Karpas-422 (cell line): ENCODE results near the gene FAM185A. TPM values are rescaled to one million over a fixed set of nuclear protein-coding genes. Genes with fewer than 3 reads are reported as not detected.

Experiments
- DNase-seq: peaks from one replicate; pipeline ENCODE4 v3.0.0-alpha.2; 2015
- H2AFZ ChIP-seq: fragments of 200-600 bp; sonication (generic); 2 replicates; pipeline ENCODE4 v1.6.1; 2014; ENCODE audit warnings: antibody characterized with exemption, low read length, mixed read lengths
- H3K27ac ChIP-seq: fragments of 200-600 bp; sonication (generic); 2 replicates; pipeline ENCODE4 v1.5.1; 2014; ENCODE audit warnings: mild to moderate bottlenecking, low read length, moderate library complexity
- H3K27me3 ChIP-seq: fragments of 200-600 bp; sonication (generic); 2 replicates; pipeline ENCODE4 v1.6.1; 2014; ENCODE audit warnings: low read length, mixed read lengths
- H3K36me3 ChIP-seq: fragments of 200-600 bp; sonication (generic); 2 replicates; pipeline ENCODE4 v1.6.1; 2014; ENCODE audit warnings: low read length, mixed read lengths; ENCODE audit not compliant: insufficient read depth
- H3K4me1 ChIP-seq: fragments of 200-600 bp; sonication (generic); 2 replicates; pipeline ENCODE4 v1.6.1; 2014; ENCODE audit warnings: mild to moderate bottlenecking, low read length, mixed read lengths
- H3K4me2 ChIP-seq: fragments of 200-600 bp; sonication (generic); 2 replicates; pipeline ENCODE4 v1.6.1; 2014; ENCODE audit warnings: low read length, low read depth, mild to moderate bottlenecking; ENCODE audit not compliant: poor library complexity, severe bottlenecking
- H3K4me3 ChIP-seq: fragments of 200-600 bp; sonication (generic); 2 replicates; pipeline ENCODE4 v1.5.1; 2014; ENCODE audit warnings: mild to moderate bottlenecking, antibody characterized with exemption, low read length, mixed read lengths
- H3K79me2 ChIP-seq: fragments of 200-600 bp; sonication (generic); 2 replicates; pipeline ENCODE4 v1.6.1; 2014; ENCODE audit warnings: mild to moderate bottlenecking, low read length, mixed read lengths
- H3K9ac ChIP-seq: fragments of 200-600 bp; sonication (generic); 2 replicates; pipeline ENCODE4 v1.6.0; 2014; ENCODE audit warnings: low read length
- H3K9me2 ChIP-seq: fragments of 200-600 bp; sonication (generic), shearing (Covaris generic); replicated peaks from 2 replicates; pipeline ENCODE4 v1.6.0; 2014; ENCODE audit warnings: mild to moderate bottlenecking, low read length, moderate library complexity; ENCODE audit not compliant: insufficient read depth
- H3K9me3 ChIP-seq: fragments of 300-700, 200-600 bp; sonication (generic); 2 replicates; pipeline ENCODE4 v1.6.1; 2014; ENCODE audit warnings: low read length, mixed read lengths
- H4K20me1 ChIP-seq: fragments of 200-600 bp; sonication (generic); 2 replicates; pipeline ENCODE4 v1.6.1; 2014; ENCODE audit warnings: mild to moderate bottlenecking, antibody characterized with exemption, low read length, low read depth; ENCODE audit not compliant: insufficient read depth
- total RNA-seq: library from RNA; depleted of rRNA; stranded (reverse); fragments of >200 nt; shearing (Covaris generic); gene quantifications from 2 replicates; pipeline ENCODE4 v1.2.3, GENCODE V29; 2014; ENCODE audit warnings: low replicate concordance

Gene FAM185A
- total RNA-seq, 1 experiment from 2014 or later: 3.5 TPM

GRCh38 chr7:102840404-102840803 lies 91.6 kb downstream of the FAM185A start:
- Histone ChIP-seq H2AFZ (no peak overlapping the region), H3K79me2 (no peaks in the 10 kb centered on the region), H3K4me2 (no peak overlapping the region), H3K9ac (no peak overlapping the region), H3K4me1 (no peaks in the 10 kb centered on the region), H3K27ac (no peak overlapping the region), H3K36me3 (no peaks in the 10 kb centered on the region), H3K27me3 (no peaks in the 10 kb centered on the region), H3K9me3 (no peaks in the 10 kb centered on the region), H3K9me2 (no peaks in the 10 kb centered on the region), H3K4me3 (no peak overlapping the region), H4K20me1 (no peaks in the 10 kb centered on the region)
- no peak for DNase-seq

- Histone ChIP-seq H3K27ac (no peak overlapping the region), H3K4me3 (no peak overlapping the region), H4K20me1 (no peaks in the 10 kb centered on the region), H3K9me2 (no peaks in the 10 kb centered on the region), H3K27me3 (no peaks in the 10 kb centered on the region), H3K4me1 (no peaks in the 10 kb centered on the region), H3K9ac (no peak overlapping the region), H3K9me3 (no peaks in the 10 kb centered on the region), H3K79me2 (no peaks in the 10 kb centered on the region), H2AFZ (no peak overlapping the region), H3K4me2 (no peak overlapping the region), H3K36me3 (no peaks in the 10 kb centered on the region)
- DNase-seq: no peak
Measured at GRCh38 chr7:102841290-102841689, 92.5 kb downstream of the FAM185A start.

GRCh38 chr7:102842284-102842683 lies 93.5 kb downstream of the FAM185A start:
- no peak overlapping the region for H3K4me2 ChIP-seq
- H3K79me2 ChIP-seq: no peaks in the 10 kb centered on the region
- no peaks in the 10 kb centered on the region for H4K20me1 ChIP-seq
- no peak for DNase-seq
- H2AFZ ChIP-seq: no peak overlapping the region
- no peaks in the 10 kb centered on the region for H3K9me3 ChIP-seq
- no peaks in the 10 kb centered on the region for H3K4me1 ChIP-seq
- H3K9ac ChIP-seq: no peak overlapping the region
- H3K36me3 ChIP-seq: no peaks in the 10 kb centered on the region
- H3K4me3 ChIP-seq: no peak overlapping the region
- H3K27ac ChIP-seq: no peak overlapping the region
- no peaks in the 10 kb centered on the region for H3K9me2 ChIP-seq
- H3K27me3 ChIP-seq: no peaks in the 10 kb centered on the region

- Histone ChIP-seq H3K9me3 (no peaks in the 10 kb centered on the region), H3K4me1 (no peaks in the 10 kb centered on the region), H3K36me3 (no peaks in the 10 kb centered on the region), H3K9me2 (no peaks in the 10 kb centered on the region), H3K79me2 (no peaks in the 10 kb centered on the region), H3K27me3 (no peaks in the 10 kb centered on the region), H3K4me3 (no peak overlapping the region), H4K20me1 (no peaks in the 10 kb centered on the region), H3K4me2 (no peak overlapping the region), H2AFZ (no peak overlapping the region), H3K9ac (no peak overlapping the region), H3K27ac (no peak overlapping the region)
- no peak for DNase-seq
Measured at GRCh38 chr7:102843850-102844249, 95.1 kb downstream of the FAM185A start.

- no peaks in the 10 kb centered on the region for H3K9me3 ChIP-seq
- no peak for DNase-seq
Measured at GRCh38 chr7:102845346-102845745, 96.5 kb downstream of the FAM185A start.

GRCh38 chr7:102849079-102849478 lies 100.3 kb downstream of the FAM185A start:
- no peaks in the 10 kb centered on the region for H3K36me3 ChIP-seq
- no peak overlapping the region for H3K4me3 ChIP-seq
- DNase-seq: no peak
- H3K9ac ChIP-seq: no peak overlapping the region
- H3K27ac ChIP-seq: no peak overlapping the region
- H3K4me2 ChIP-seq: no peak overlapping the region
- H3K4me1 ChIP-seq: no peaks in the 10 kb centered on the region
- H3K9me3 ChIP-seq: no peaks in the 10 kb centered on the region
- no peaks in the 10 kb centered on the region for H3K79me2 ChIP-seq
- H4K20me1 ChIP-seq: no peaks in the 10 kb centered on the region
- H3K9me2 ChIP-seq: no peaks in the 10 kb centered on the region
- no peak overlapping the region for H2AFZ ChIP-seq
- H3K27me3 ChIP-seq: no peaks in the 10 kb centered on the region

More at GRCh38 chr7:102845346-102845745, 96.5 kb downstream of the FAM185A start:
- Histone ChIP-seq H3K4me1 (no peaks in the 10 kb centered on the region), H3K27me3 (no peaks in the 10 kb centered on the region), H3K27ac (no peak overlapping the region), H3K36me3 (no peaks in the 10 kb centered on the region), H2AFZ (no peak overlapping the region), H4K20me1 (no peaks in the 10 kb centered on the region), H3K4me2 (no peak overlapping the region), H3K79me2 (no peaks in the 10 kb centered on the region), H3K9ac (no peak overlapping the region), H3K4me3 (no peak overlapping the region), H3K9me2 (no peaks in the 10 kb centered on the region)

GRCh38 chr7:102849538-102849937 lies 100.7 kb downstream of the FAM185A start:
- Histone ChIP-seq H3K4me3 (no peak overlapping the region), H3K27ac (no peak overlapping the region), H2AFZ (no peak overlapping the region), H3K79me2 (no peaks in the 10 kb centered on the region), H3K9ac (no peak overlapping the region), H3K9me3 (no peaks in the 10 kb centered on the region), H3K4me2 (no peak overlapping the region), H3K9me2 (no peaks in the 10 kb centered on the region), H4K20me1 (no peaks in the 10 kb centered on the region), H3K4me1 (no peaks in the 10 kb centered on the region), H3K27me3 (no peaks in the 10 kb centered on the region), H3K36me3 (no peaks in the 10 kb centered on the region)
- DNase-seq: no peak

- no peak overlapping the region for H3K9ac ChIP-seq
Measured at GRCh38 chr7:102856036-102856435, 107.2 kb downstream of the FAM185A start.

More at GRCh38 chr7:102856036-102856435, 107.2 kb downstream of the FAM185A start:
- Histone ChIP-seq H3K27me3 (no peaks in the 10 kb centered on the region), H2AFZ (no peak overlapping the region), H3K4me3 (no peak overlapping the region), H3K9me2 (no peaks in the 10 kb centered on the region), H3K27ac (no peak overlapping the region), H4K20me1 (no peaks in the 10 kb centered on the region), H3K36me3 (no peaks in the 10 kb centered on the region), H3K9me3 (no peaks in the 10 kb centered on the region), H3K4me2 (no peak overlapping the region), H3K79me2 (no peaks in the 10 kb centered on the region), H3K4me1 (no peaks in the 10 kb centered on the region)
- DNase-seq: no peak
